OCI-LY3 (cell line): Measurements from ENCODE around the gene TMEM191B.
"Not testable (repeated sequence)": the region's sequence is repeated elsewhere in the genome, so short reads cannot be mapped to it uniquely, and the experiment has no call there.

ENCODE experiments used
- H2AFZ ChIP-seq: fragments of 200-600, 300-600 bp; shearing (Covaris generic); 2 replicates; pipeline ENCODE4 v1.6.0; 2014; ENCODE audit warnings: antibody characterized with exemption, low read depth, low read length
- H3K27ac ChIP-seq: fragments of 200-600, 300-600 bp; sonication (generic); 2 replicates; pipeline ENCODE4 v1.5.1; 2014; ENCODE audit warnings: mild to moderate bottlenecking, low read length, moderate library complexity, mixed read lengths
- H3K27me3 ChIP-seq: fragments of 200-600, 300-600 bp; sonication (generic); 2 replicates; pipeline ENCODE4 v1.6.1; 2014; ENCODE audit warnings: low read depth, low read length, mixed read lengths
- H3K36me3 ChIP-seq: fragments of 200-600, 300-600 bp; sonication (generic); replicated peaks from 2 replicates; pipeline ENCODE3; 2014; ENCODE audit warnings: low read depth, low read length, mixed read lengths
- H3K4me1 ChIP-seq: fragments of 300-600, 200-600 bp; sonication (generic); 2 replicates; pipeline ENCODE4 v1.6.1; 2014; ENCODE audit warnings: low read length, mixed read lengths
- H3K4me2 ChIP-seq: fragments of 200-600, 300-600 bp; sonication (generic); 2 replicates; pipeline ENCODE4 v1.6.1; 2014; ENCODE audit warnings: low read length, mixed read lengths
- H3K4me3 ChIP-seq: fragments of 300-600, 200-600 bp; sonication (generic); 2 replicates; pipeline ENCODE4 v1.5.1; 2014; ENCODE audit warnings: antibody characterized with exemption, mild to moderate bottlenecking, low read length, moderate library complexity
- H3K79me2 ChIP-seq: fragments of 300-600, 200-600 bp; shearing (Covaris generic); 2 replicates; pipeline ENCODE4 v1.6.1; 2014; ENCODE audit warnings: mild to moderate bottlenecking, low read length, mixed read lengths
- H3K9ac ChIP-seq: fragments of 300-600, 200-600 bp; shearing (Covaris generic); 2 replicates; pipeline ENCODE4 v1.6.0; 2014; ENCODE audit warnings: mild to moderate bottlenecking, low read length, moderate library complexity
- H3K9me3 ChIP-seq: fragments of 200-600, 300-600 bp; shearing (Covaris generic); 2 replicates; pipeline ENCODE4 v1.6.1; 2014; ENCODE audit warnings: low read length, mixed read lengths; ENCODE audit not compliant: insufficient read depth
- H4K20me1 ChIP-seq: fragments of 200-600, 300-600 bp; sonication (generic); 2 replicates; pipeline ENCODE4 v1.6.1; 2016; ENCODE audit warnings: low read length, mixed read lengths; ENCODE audit not compliant: insufficient read depth

The TMEM191B gene

GRCh38 chr22:18554280-18555256 is 27.0 kb downstream of the TMEM191B start:
- not testable (repeated sequence) for H3K9me3 ChIP-seq, H3K36me3 ChIP-seq

DNA sequence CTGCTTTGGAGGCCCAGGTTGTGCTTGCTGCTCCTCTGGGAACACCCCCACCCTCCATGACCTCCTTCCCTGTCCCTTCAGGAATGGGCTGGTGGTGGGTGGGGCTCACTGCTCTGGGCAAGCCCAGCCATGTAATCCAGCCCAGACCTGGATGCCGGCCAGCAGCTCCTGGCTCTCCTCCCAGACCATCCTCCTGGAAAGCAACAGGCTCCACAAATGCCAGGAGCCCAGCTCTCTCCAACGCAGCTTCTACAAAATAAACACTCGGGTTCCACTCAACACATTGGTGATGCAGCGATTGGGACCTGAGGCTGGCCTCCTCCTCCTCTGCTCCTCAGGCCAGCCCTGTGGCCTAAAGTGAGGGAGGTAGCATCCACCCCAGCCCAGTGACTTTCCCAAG is 30.9 kb downstream of the TMEM191B start:
- not testable (repeated sequence) for H3K36me3 ChIP-seq, H2AFZ ChIP-seq, H3K9ac ChIP-seq, H3K4me3 ChIP-seq, H3K4me1 ChIP-seq, H3K9me3 ChIP-seq, H3K79me2 ChIP-seq, H3K4me2 ChIP-seq, H3K27ac ChIP-seq, H3K27me3 ChIP-seq, H4K20me1 ChIP-seq

More at GRCh38 chr22:18554280-18555256, 27.0 kb downstream of the TMEM191B start:
- not testable (repeated sequence) for H4K20me1 ChIP-seq, H3K27me3 ChIP-seq, H2AFZ ChIP-seq, H3K27ac ChIP-seq, H3K4me1 ChIP-seq, H3K79me2 ChIP-seq, H3K4me2 ChIP-seq, H3K9ac ChIP-seq, H3K4me3 ChIP-seq

DNA sequence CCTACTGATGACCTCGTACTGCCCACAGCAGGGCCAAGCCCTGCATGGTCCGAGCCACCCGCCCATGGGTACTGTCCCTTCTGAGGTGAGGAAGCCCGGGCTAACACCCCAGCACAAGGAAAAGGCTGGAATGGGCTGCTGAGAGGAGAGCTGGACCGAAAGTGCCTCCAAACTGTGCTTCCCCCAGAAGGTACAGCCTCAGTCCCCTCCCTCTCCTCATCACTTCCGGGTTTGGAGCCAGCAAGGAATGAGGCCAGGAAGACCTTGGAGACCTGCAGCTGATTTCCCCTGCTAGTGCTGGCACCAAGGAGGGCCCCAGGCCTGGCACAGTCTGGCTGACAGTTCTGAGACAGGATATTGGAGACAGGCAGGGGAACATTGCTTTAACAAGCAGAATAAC is 31.3 kb downstream of the TMEM191B start:
- not testable (repeated sequence) for H4K20me1 ChIP-seq, H3K4me1 ChIP-seq, H3K9me3 ChIP-seq, H3K27me3 ChIP-seq, H3K4me2 ChIP-seq, H2AFZ ChIP-seq, H3K4me3 ChIP-seq, H3K36me3 ChIP-seq, H3K79me2 ChIP-seq, H3K27ac ChIP-seq, H3K9ac ChIP-seq

DNA sequence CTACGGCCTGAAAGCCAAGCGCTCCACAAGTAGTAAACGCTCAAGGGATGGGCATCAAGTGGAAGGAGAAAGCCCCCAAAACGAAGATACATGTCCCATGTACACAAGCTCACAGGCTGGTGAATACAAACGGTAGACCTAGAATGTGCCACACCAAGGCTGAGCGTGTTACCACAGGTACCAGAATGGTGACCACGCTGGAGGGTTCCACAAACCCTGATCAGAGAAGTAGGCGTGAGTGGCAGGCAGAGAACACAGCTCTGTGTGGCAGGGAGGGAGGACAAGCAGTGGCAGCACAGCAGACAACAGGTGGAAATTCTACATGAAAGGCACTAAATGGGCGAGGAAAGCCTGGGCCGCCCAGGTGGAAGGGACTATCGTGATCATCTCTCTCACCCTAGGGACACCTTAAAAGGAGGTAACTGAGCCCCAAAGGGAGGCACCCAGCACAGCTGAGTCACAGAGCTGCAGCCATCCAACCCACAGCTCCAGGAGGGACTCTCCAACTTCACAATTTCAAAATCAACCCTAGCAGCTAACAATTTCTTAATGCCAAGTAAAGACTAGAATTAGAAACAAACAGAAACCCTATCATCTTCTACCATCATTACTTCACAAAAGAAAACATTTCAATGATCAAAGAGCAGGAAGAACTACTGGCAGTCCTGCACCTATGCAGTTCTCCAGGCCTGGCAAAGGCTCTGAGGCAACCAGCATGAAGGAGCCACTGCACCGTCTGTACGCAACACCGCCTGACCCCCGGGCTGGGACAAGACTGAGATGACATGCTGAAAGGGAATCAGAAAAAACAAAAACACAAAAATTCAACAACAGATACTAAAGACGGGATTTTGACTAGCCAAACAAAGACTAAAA is 32.7 kb downstream of the TMEM191B start:
- H3K4me3 ChIP-seq, H4K20me1 ChIP-seq, H3K9me3 ChIP-seq, H2AFZ ChIP-seq, H3K9ac ChIP-seq, H3K27ac ChIP-seq, H3K4me2 ChIP-seq, H3K36me3 ChIP-seq, H3K27me3 ChIP-seq, H3K79me2 ChIP-seq, H3K4me1 ChIP-seq: not testable (repeated sequence)

DNA sequence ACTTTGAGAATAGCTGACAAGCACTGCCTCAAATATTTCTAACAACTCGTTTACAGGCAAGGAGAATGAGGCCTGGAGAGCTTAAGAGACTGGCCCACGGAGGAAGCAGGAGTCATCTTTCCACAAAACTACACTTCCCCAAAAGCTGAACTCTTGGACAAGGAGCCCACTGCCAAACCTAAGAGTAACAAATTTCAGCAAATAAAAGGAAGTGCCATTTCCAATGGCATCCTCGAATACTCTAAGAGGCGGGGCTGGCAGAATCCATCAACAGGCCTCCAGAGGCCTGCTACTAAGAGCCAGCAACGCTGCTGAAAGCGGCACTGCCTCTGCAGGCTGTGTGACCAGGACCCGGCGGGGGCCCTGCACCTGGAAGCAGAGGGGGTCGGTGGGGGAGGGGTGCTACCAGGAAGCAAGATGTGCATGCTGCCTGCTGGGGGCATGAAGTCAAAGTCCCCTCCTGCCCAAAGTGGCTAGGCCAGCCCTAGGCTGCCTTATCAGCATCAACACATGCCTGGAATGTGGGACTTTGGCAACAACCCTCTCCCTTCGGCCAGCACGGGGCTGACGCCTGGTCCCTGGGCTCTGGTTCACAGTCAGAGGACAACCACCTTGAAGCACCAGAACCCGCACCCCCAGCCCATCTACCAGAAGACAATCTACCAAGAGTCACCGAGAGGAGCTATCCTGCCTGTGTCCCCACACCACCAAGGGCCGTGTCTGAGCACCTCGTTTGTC is 43.1 kb downstream of the TMEM191B start:
- H3K4me2 ChIP-seq, H3K79me2 ChIP-seq, H3K9me3 ChIP-seq, H3K27ac ChIP-seq, H3K9ac ChIP-seq, H4K20me1 ChIP-seq, H3K4me1 ChIP-seq, H3K27me3 ChIP-seq, H3K36me3 ChIP-seq, H2AFZ ChIP-seq, H3K4me3 ChIP-seq: not testable (repeated sequence)

DNA sequence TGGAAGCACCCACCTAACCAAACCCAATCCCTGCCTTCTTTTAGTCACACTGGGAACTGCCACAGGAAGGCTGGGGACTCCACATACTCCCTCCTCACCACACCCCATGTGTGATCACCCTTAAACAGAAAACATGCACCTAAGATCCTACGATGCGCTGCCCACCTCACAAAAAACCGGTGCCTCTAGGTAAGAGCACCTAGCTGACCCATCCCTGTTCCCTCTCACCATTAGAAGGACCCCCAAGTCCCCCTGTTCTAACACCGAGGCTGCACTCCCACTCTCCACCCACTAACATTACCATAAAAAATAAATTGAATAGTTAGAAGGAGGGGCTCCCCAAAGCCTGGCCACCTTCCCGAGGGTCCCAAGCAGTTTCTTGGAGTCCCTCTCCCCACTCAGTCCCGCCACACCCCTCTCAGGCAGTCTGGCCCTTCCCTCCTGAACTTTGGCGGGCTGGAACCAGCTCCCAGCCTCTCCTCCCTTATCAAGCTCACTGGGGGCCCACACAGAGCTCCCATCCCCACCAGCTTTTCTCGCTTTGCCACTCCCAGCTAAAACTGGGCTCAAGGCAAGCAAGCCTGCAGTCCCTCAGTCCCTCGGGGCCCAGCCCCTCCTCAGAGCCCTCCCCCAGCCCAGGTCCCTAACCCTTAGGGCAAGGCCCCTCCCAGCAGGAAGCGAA is 46.0 kb downstream of the TMEM191B start:
- not testable (repeated sequence) for H3K9ac ChIP-seq, H4K20me1 ChIP-seq, H3K9me3 ChIP-seq, H3K27me3 ChIP-seq, H3K36me3 ChIP-seq, H3K4me2 ChIP-seq, H3K27ac ChIP-seq, H3K79me2 ChIP-seq, H2AFZ ChIP-seq, H3K4me3 ChIP-seq, H3K4me1 ChIP-seq

GRCh38 chr22:18574555-18574954 is 47.0 kb downstream of the TMEM191B start:
- not testable (repeated sequence) for H3K4me3 ChIP-seq, H3K4me1 ChIP-seq, H4K20me1 ChIP-seq, H3K27ac ChIP-seq, H3K27me3 ChIP-seq, H3K36me3 ChIP-seq, H3K79me2 ChIP-seq, H3K9ac ChIP-seq, H3K9me3 ChIP-seq, H2AFZ ChIP-seq, H3K4me2 ChIP-seq

DNA sequence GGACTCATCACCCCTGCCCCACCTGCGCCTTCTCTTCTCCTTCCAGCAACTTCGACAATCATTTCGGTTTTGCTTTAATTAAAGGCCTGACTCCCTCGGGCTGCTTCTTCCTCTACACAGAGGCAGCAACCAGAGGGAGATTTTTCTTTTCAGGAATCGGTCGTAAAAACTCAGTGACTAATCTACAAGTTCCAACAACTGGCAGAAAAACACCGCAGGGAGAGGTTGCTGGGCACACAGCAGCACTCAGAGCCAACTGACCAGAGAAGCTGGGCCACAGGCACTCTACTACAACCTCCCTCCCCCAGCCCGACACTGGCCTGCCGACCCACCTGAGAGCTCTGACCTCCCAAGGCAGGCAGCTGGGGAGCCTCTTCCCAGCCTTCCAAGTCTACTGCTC is 48.1 kb downstream of the TMEM191B start:
- not testable (repeated sequence) for H3K4me2 ChIP-seq, H3K9ac ChIP-seq, H3K36me3 ChIP-seq, H4K20me1 ChIP-seq, H3K79me2 ChIP-seq, H3K27me3 ChIP-seq, H3K4me3 ChIP-seq, H3K9me3 ChIP-seq, H3K4me1 ChIP-seq, H2AFZ ChIP-seq, H3K27ac ChIP-seq
